Chondrocyte (in vitro differentiated cells): ENCODE data around the gene RGS3. TPM values are rescaled to one million over a fixed set of nuclear protein-coding genes. Genes with fewer than 3 reads are reported as not detected.

Source experiments
- DNase-seq: peaks from one replicate; pipeline ENCODE4 v3.0.0; 2021; ENCODE audit warnings: mixed read lengths, low spot score
- H3K27ac Mint-ChIP-seq: one replicate; pipeline ENCODE4 v1.8.0; 2021; ENCODE audit warnings: mild to moderate bottlenecking, moderate library complexity, mixed read lengths; ENCODE audit not compliant: unreplicated experiment
- H3K27me3 Mint-ChIP-seq: 2 replicates; pipeline ENCODE4 v1.8.0; 2021; ENCODE audit warnings: low read depth, mixed read lengths
- H3K36me3 Mint-ChIP-seq: 2 replicates; pipeline ENCODE4 v1.8.0; 2021; ENCODE audit warnings: low read depth, mixed read lengths
- H3K4me1 Mint-ChIP-seq: 2 replicates; pipeline ENCODE4 v1.8.0; 2021; ENCODE audit warnings: low read depth, mild to moderate bottlenecking, mixed read lengths
- H3K4me3 Mint-ChIP-seq: one replicate; pipeline ENCODE4 v1.8.0; 2021; ENCODE audit warnings: mild to moderate bottlenecking, moderate library complexity, mixed read lengths; ENCODE audit not compliant: unreplicated experiment
- H3K9me3 Mint-ChIP-seq: 2 replicates; pipeline ENCODE4 v1.8.0; 2021; ENCODE audit warnings: low read depth, mixed read lengths
- total RNA-seq: library from RNA; stranded (reverse); gene quantifications from 3 replicates; pipeline ENCODE4 v1.2.1, GENCODE V29; 2021
- TF ChIP-seq, protein P1 (sequence below): fragments of 200-600 bp; sonication (generic); IDR thresholded peaks from 2 replicates; pipeline ENCODE4 v1.5.0; 2021; ENCODE audit warnings: antibody characterized with exemption, mild to moderate bottlenecking, moderate library complexity

Gene RGS3
- total RNA-seq, 1 donor from 2014 or later = 55.2 TPM

DNA sequence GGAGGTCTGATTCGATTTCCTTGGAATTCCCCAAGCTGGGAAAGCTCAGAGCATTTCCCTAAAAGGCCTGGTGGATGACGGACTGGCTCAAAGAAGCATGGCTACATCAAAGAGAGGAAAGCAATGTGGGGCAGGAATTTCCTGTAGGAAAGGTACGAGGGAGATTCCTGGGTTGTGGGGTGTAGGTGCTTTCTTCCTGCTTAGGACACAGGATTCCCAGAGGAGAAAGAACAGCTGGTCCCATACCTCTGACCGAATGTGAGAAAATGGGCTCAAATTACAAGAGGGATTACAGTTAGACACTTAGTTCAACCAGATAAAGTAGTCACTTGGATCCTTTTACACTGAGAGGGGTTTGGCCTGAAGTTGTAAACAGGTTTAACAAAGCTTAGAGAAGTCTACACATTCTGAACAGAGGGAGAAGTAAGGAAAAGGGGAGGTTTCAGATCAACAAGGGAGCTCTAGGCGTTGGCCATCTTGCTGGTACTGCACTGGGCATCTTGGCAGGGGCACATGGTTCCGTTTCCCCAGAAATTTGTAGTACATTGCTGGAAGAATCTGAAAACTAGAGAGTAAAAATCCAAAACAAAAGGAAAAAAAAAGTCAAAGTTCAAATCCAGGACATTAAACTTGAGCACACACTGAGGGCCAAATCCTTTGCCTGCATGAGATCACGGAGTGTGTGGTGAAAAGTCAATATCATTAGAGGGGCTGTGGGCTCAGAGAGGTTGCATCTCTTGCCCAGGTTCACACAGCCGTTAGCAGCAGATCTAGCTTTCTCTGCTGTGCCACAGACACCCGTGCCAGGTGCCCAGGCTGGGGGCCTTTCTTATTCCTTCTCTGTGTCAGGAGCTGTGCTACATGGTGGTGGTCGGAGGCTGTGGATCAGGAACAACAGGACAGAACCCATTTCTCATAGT is 171.3 kb downstream of the RGS3 start:
- no peaks in the 10 kb centered on the region for H3K9me3 Mint-ChIP-seq
- H3K4me1 Mint-ChIP-seq = peaks cover 51% of the 10 kb centered on the region
- H3K4me3 Mint-ChIP-seq = no peak overlapping the region
- TF ChIP-seq, protein P1, sequence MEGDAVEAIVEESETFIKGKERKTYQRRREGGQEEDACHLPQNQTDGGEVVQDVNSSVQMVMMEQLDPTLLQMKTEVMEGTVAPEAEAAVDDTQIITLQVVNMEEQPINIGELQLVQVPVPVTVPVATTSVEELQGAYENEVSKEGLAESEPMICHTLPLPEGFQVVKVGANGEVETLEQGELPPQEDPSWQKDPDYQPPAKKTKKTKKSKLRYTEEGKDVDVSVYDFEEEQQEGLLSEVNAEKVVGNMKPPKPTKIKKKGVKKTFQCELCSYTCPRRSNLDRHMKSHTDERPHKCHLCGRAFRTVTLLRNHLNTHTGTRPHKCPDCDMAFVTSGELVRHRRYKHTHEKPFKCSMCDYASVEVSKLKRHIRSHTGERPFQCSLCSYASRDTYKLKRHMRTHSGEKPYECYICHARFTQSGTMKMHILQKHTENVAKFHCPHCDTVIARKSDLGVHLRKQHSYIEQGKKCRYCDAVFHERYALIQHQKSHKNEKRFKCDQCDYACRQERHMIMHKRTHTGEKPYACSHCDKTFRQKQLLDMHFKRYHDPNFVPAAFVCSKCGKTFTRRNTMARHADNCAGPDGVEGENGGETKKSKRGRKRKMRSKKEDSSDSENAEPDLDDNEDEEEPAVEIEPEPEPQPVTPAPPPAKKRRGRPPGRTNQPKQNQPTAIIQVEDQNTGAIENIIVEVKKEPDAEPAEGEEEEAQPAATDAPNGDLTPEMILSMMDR = no peak
- H3K27me3 Mint-ChIP-seq = no peaks in the 10 kb centered on the region
- no peaks in the 10 kb centered on the region for H3K36me3 Mint-ChIP-seq
- peak; percentile 38 for DNase-seq
- H3K27ac Mint-ChIP-seq = peak overlapping the region; percentile 58

DNA sequence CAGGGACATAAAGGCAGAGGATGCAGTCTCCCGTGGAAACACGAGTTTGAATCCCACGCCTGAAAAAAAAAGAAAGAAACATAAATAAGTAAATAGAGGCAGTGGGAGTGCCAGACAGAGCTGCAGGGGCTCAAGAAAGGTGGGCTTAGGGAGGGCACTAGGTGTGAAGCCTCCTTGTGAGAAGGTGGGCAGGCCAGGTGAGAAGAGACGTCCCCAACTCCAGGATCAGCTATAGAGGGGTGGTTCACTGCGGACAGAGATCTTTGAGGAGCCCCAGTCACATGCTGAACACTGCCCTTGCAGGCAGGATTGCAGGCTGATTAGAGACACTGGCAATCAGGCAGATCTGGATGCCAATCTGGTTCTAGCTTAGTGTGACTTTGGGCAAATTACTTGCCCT is 172.1 kb downstream of the RGS3 start:
- Mint-ChIP-seq H3K27me3 (no peaks in the 10 kb centered on the region), H3K27ac (peak overlapping the region; percentile 58), H3K9me3 (no peaks in the 10 kb centered on the region), H3K36me3 (no peaks in the 10 kb centered on the region), H3K4me3 (no peak overlapping the region), H3K4me1 (peaks cover 54% of the 10 kb centered on the region)
- DNase-seq = peak; percentile 14
- TF ChIP-seq, protein P1 = no peak

DNA sequence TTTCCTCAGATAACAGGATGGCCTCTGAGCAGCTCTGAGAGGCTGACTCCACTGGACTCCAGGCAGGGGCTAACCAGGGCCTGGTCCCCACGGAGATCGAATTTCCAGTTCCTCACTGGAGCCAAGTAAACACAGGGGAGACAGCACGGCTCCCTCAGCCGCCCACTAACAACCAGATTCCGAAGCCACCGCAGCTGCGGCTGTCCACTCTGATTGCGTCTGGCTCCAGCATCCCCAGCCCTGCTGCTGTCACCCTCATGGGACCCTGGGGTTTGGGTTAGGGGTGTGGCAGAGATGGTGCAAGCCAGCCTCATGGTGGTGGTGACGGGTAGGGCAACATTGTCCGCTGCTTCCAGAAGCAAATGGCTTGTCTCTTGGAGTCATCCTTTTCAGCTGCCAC is 172.6 kb downstream of the RGS3 start:
- TF ChIP-seq, protein P1 = no peak
- H3K4me3 Mint-ChIP-seq = no peak overlapping the region
- peaks cover 60% of the 10 kb centered on the region for H3K4me1 Mint-ChIP-seq
- H3K27ac Mint-ChIP-seq = no peak overlapping the region
- no peaks in the 10 kb centered on the region for H3K9me3 Mint-ChIP-seq
- no peaks in the 10 kb centered on the region for H3K36me3 Mint-ChIP-seq
- peak; percentile 68 for DNase-seq
- H3K27me3 Mint-ChIP-seq = no peaks in the 10 kb centered on the region

DNA sequence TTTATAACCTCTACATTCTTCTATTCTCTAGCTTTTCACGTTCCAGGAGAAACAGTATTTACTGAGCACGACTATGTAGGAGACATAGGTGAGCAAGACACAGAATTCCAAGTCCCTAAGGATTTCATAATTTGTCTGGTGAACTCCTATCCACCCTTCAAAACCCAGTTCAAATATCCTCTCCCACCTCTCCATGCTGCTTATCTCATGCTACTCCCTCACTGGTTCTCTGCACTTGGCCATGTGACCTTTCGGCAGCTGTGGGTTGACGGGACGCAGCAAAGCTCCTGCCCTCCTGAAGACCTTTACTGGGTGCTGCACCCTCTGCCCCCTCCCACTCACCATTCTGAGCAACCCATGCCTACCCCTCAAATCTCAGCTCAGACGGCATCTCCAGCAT is 173.2 kb downstream of the RGS3 start:
- no peaks in the 10 kb centered on the region for H3K36me3 Mint-ChIP-seq
- H3K27ac Mint-ChIP-seq = no peak overlapping the region
- H3K27me3 Mint-ChIP-seq = no peaks in the 10 kb centered on the region
- H3K9me3 Mint-ChIP-seq = peaks cover 2% of the 10 kb centered on the region
- no peak for DNase-seq
- H3K4me1 Mint-ChIP-seq = peaks cover 58% of the 10 kb centered on the region
- TF ChIP-seq, protein P1 = no peak
- no peak overlapping the region for H3K4me3 Mint-ChIP-seq

DNA sequence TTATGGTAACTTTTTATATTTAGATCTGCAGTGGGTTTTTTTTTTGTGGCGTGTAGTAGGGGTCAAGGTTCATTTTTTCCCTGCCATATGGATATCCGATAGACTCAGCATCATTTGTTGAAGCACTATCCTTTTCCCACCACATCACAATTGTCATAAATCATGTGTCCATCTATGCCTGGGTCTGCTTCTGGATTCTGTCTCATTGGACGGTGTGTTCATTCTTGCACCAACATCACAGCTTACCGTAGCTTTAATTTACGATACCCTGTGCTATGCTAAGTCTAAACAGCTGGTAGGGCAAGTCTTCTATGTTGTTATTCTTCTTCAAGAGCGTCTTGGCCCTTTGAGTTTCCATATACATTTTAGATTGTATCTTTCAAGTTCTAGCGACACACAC is 175.0 kb downstream of the RGS3 start:
- no peak overlapping the region for H3K27ac Mint-ChIP-seq
- peaks cover 2% of the 10 kb centered on the region for H3K9me3 Mint-ChIP-seq
- no peak for DNase-seq
- no peaks in the 10 kb centered on the region for H3K36me3 Mint-ChIP-seq
- TF ChIP-seq, protein P1 = no peak
- H3K4me3 Mint-ChIP-seq = no peak overlapping the region
- H3K27me3 Mint-ChIP-seq = no peaks in the 10 kb centered on the region
- peaks cover 40% of the 10 kb centered on the region for H3K4me1 Mint-ChIP-seq
